ENCODE results near the gene DPEP3.
A peak's percentile ranks its signal among the peaks of the same experiment; 100 is the strongest.

DPEP3 gene

DNA sequence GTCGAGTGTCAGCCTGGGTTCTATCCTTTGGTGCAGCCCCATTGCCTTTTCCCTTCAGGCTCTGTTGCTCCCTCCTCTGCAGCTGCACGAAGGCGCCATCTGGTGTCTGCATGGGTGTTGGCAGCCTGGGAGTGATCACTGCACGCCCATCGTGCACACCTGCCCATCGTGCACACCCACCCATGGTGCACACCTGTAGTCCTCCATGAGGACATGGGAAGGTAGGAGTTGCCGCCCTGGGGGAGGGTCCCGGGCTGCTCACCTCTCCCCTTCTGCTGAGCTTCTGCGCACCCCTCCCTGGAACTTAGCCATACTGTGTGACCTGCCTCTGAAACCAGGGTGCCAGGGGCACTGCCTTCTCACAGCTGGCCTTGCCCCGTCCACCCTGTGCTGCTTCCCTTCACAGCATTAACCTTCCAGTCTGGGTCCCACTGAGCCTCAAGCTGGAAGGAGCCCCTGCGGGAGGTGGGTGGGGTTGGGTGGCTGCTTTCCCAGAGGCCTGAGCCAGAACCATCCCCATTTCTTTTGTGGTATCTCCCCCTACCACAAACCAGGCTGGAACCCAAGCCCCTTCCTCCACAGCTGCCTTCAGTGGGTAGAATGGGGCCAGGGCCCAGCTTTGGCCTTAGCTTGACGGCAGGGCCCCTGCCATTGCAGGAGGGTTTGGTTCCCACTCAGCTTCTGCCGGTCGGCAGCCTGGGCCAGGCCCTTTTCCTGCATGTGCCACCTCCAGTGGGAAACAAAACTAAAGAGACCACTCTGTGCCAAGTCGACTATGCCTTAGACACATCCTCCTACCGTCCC, 51.5 kb downstream of the DPEP3 start:
- peak; percentile 70 for DNase-seq

DNA sequence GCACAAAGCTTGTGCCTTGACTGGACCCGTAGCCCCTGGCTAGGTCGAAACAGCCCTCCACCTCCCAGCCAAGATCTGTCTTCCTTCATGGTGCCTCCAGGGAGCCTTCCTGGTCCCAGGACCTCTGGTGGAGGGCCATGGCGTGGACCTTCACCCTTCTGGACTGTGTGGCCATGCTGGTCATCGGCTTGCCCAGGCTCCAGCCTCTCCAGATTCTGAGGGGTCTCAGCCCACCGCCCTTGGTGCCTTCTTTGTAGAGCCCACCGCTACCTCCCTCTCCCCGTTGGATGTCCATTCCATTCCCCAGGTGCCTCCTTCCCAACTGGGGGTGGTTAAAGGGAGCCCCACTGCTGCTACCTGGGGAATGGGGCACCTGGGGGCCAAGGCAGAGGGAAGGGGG, 52.2 kb downstream of the DPEP3 start:
- DNase-seq, result no peak

DNA sequence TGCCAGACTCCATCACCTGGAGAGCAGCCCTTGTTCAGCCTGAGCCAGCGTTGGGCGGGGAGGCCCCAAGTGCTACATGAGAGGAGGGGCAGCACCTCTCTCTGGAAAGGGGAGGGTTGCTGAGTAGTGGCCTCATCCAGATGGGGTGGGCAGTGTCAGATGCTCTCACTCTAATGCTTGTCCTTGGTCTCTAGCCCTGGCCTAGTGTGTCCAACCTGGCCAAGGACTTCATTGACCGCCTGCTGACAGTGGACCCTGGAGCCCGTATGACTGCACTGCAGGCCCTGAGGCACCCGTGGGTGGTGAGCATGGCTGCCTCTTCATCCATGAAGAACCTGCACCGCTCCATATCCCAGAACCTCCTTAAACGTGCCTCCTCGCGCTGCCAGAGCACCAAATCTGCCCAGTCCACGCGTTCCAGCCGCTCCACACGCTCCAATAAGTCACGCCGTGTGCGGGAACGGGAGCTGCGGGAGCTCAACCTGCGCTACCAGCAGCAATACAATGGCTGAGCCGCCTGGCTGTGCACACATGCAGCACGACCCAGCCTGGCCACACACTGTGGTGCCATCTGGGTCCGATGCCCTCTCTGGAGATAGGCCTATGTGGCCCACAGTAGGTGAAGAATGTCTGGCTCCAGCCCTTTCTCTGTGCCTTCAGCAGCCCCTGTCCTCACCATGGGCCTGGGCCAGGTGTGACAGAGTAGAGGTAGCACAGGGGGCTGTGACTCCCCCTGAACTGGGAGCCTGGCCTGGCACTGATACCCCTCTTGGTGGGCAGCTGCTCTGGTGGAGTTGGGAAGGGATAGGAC, 53.0 kb downstream of the DPEP3 start:
- DNase-seq, result no peak

DNA sequence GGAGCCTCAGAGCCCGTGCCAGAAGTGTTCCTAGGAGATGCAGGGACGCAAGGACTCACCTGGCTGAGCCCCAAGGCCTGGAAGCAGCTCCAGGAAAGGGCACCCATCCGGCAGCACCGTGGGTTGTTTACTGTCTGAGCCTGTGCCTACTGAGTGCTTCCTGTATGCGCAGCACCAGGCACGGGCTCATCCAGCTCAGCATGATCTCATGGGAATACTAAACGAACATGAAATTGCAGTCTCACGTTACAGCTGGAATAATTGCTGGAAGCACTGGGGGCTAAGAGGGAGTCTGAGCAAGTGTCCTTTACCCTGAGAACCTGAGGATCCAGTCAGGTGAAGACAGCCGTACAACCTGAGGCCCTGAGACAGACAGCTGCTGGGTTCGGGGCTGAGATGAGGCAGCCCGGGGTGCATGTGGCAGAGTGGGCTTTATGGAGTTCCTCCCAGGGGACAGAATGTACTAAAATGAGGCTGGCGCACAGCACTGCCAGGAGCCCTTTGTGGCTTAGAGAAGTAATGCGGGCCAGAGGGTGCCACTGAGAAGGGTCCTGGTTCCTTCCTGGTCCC, 54.0 kb downstream of the DPEP3 start:
- DNase-seq, result peak; percentile 98

Measured in NCI-H2171 treated with DMSO at 0.1 percent for 48 hours (cell line).